ENCODE data around the gene LCP2.

GRCh38 chr5:170307575-170308465, 10.2 kb upstream of the LCP2 start:
- peak in 1 of 5 experiments; percentile 20 for TF ChIP-seq CTCF (IDR thresholded peaks at IDR 0.05)
- peak in 1 of 2 donors; percentile 13 for TF ChIP-seq POLR2A (IDR thresholded peaks at IDR 0.05)

Measured in tibial nerve (tissue), 3 donors.